ENCODE data around the gene ARRB2.

Gene ARRB2

GRCh38 chr17:4733073-4733531, 22.7 kb downstream of the ARRB2 start:
- DNase-seq: peak; percentile 34

- DNase-seq: no peak
Observed at GRCh38 chr17:4734857-4735475, 24.5 kb downstream of the ARRB2 start.

- no peak for DNase-seq
Observed at GRCh38 chr17:4735876-4736651, 25.6 kb downstream of the ARRB2 start.

GRCh38 chr17:4738136-4739121, 28.0 kb downstream of the ARRB2 start:
- peak; percentile 47 for DNase-seq

DNA sequence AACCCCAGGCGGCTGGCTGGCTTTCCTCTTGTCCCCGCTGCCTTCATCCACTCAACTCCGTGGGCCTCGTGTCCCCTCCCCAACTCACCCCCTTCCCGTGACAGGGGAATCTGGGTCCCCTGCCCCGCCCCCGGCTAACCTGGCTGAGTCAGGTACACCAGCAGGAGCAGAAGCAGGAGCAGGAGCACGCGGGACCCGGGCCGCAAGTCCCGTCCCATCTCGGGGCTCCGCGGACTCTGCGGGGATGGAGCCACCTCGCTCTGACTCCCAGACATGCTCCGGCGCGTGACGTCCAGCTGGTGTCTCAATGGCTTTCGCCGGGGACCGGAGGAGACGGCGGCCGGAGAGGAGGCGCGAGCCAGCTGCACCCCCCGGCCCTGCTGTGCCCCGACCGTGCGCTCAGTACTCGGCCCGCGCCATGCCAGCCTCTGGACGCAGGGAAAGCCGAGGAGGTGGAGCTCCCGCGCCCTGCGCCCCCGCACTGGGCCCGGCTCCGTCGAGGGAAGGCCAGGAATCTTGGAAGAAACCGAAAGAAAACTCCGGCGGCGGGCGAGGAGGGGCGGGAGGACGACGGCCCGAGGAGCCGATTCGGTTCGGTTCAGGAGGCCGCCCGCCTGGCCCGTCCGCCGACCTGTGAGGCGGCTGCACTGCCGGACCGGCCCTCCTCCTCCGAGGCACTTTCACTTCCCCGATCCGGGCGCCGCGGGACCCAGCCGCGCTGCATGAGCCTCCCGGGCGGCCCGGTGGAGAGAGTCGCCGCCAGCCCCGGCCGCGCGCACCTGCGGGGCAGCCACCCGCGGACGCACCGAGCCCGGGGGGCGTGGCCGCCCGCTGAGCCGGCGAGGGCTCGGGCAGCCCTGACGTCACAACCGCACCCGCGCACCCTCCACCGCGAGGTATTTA, 28.9 kb downstream of the ARRB2 start, which contains the start of the genes CXCL16 and ZMYND15:
TSS of gene CXCL16 (minus strand) at position 807 of the 903 bp plus-strand sequence. CDS start at position 218, 589 bp downstream.
TSS of gene ZMYND15 (plus strand) at position 712 of the 903 bp plus-strand sequence. CDS start 716 bp downstream, outside the sequence.
- peak; percentile 75 for DNase-seq

DNA sequence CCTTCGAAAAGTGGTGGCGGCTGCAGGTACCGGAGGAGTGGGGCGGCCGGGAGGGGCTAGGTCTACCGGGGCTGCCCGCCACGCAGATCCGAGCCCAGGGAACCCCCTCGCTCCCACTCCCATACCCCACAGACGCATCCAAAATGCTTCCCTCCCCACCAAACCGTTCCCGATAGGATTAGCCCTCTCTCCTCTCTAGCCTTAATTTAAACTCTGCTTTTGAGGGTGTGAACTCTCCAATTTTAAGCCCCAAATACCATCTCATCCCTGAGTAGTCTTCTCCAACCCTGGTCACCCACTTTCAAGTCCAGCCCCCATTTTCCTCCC, 29.6 kb downstream of the ARRB2 start:
- no peak for DNase-seq

DNA sequence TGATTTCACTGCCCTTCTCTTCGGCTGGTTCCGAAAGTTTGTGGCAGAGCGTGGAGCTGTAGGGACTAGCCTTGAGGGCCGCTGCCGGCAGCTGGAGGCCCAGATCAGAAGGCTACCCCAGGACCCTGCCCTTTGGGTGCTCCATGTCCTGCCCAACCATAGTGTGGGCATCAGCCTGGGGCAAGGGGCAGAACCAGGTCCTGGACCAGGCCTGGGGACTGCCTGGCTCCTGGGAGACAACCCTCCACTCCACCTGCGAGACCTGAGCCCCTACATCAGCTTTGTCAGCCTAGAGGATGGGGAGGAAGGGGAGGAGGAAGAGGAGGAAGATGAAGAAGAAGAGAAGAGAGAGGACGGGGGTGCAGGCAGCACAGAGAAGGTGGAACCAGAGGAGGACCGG, 30.2 kb downstream of the ARRB2 start:
- DNase-seq: no peak

GRCh38 chr17:4741544-4741943, 31.1 kb downstream of the ARRB2 start:
- DNase-seq: no peak

DNA sequence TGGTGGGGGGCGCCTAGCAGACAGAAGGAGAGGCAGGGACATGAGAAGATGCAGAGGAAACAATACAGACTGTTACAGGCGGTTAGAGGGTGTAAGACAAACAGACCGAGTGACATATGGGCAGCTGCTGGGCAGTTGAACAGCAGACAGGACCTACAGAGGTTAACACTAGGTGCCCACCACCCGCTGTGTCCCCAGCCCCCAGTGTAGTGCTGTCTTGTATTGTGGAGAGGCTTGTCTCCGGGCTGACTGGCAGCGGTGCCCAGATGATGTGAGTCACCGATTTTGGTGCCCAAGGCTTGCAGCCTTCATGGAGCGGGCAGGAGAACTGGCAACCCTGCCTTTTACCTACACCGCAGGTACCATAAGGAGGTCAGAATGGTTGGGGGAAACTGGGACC, 31.7 kb downstream of the ARRB2 start:
- no peak for DNase-seq

DNA sequence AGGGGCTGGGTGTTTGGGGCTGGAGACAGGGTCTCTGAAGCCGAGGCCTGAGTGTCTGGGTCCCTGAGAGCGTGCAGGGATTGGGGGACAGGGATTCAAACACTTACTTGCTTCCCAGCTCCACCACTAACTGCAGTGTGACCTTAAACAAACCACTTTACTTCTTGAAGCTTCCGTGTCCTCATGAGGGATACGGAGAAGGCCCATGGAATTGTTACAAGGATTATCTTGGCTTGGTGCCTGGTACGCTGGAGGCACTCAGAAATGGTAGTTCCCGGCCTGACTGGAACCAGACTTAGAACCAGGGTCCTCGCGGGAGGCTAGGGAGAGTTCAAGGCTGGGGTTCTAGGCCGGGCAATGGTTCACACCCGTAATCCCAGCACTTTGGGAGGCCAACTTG, 32.2 kb downstream of the ARRB2 start:
- no peak for DNase-seq

DNA sequence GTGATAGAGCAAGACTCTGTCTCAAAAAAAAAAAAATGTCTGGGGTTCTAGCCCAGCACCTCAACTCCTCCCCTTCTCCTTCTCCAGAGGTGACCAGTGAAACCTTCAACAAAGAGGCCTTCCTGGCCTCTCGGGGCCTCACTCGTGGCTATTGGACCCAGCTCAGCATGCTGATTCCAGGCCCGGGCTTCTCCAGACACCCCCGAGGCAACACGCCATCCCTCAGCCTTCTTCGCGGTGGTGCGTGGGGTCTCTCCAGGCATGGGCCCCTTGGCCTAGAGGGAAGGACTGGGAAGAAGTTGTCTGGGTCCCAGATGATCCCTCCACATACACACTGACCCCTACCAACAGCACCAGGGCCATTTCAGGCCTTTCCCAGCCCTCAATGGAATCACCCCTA, 32.8 kb downstream of the ARRB2 start:
- no peak for DNase-seq

DNA sequence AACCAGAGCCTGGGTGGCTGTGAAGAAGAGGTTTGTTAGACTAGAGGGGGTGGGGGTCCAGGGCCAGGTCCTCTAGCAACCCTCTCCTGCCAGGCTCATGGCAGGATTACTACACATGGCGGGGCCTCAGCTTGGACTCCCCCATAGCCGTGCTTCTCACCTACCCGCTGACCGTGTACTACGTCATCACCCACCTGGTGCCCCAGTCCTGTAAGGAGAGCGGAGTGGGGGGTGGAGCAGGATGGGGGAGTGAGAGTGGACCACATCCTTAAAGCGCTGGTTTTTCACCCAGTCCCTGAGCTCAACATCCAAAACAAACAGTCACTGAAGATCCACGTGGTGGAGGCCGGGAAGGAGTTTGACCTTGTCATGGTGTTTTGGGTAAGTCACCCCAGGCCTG, 33.5 kb downstream of the ARRB2 start:
- DNase-seq: no peak

DNA sequence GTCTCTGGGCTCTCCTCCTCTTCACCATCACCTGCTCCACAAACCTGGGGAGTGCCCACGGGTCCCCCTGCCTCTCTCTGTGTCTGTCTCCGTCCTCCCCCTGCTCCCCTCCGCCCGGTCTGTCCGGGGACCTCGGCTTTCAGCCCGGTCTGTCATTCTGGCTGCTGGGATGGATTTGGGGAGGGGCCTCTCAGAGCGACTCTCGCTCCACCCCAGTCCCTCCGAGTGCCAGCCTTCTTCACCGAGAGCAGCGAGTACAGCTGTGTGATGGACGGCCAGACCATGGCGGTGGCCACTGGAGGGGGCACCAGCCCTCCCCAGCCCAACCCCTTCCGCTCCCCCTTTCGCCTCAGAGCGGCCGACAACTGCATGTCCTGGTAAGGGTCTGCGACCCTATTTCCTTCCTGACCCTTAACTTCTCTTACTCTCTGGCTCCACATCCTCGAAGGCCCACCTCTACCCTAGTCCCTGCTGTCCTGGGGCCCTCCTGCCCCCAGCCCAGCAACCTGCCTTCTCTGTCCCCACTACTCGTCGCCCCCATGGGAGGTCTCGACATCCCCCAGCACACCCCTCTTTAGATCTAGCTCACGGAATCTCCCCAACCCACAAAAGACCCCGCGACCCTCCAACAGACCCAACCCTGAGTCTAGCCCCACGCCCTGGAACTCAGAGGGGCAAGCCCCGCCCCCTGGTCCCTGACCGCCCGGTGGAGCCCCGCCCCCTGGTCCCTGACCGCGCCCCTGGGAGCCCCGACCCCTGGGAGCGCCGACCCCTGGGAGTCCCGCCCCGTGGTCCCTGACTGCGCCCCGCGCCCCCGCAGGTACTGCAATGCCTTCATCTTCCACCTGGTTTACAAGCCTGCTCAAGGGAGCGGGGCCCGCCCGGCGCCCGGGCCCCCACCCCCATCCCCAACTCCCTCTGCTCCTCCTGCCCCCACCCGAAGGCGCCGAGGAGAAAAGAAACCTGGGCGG, 34.9 kb downstream of the ARRB2 start:
- no peak for DNase-seq

DNA sequence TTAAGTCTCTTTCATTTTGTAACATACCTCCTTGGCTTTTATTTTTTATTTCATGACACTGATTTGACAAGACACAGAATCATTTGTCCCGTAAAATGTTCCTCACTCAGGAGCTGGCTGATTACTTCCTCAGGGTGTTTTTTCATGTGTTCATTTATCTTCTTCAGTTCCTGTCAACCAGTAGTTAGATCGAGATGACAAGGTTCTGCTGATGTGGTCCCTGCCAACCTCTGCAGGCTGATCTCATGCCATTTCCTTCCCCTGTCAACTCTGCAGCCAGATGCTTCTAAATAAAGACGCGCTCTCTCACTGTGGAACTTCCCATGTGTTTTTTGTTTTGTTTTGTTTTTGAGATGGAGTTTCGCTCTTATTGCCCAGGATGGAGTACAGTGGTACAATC, 37.4 kb downstream of the ARRB2 start:
- DNase-seq: peak; percentile 45

DNA sequence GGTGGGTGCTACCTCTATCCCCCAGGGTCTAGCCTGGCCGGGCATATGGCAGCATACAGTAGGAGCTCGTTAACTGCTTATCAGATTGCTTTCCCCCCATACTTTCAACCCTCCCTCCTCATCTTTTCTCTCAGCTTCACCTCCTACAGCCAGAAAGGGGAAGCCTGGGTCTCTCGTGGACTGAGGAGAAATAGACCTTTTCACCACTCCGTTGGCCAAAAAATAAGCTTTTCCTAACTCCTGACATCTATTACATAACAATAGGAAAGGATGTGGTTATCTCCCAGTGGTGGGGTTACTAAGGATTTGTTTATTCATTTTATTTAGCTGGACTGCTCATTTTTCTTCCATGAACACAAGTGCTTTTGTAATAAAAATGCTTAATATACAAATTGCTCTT, 38.3 kb downstream of the ARRB2 start:
- no peak for DNase-seq

- no peak for DNase-seq
Observed at GRCh38 chr17:4750606-4751005, 40.2 kb downstream of the ARRB2 start.

DNA sequence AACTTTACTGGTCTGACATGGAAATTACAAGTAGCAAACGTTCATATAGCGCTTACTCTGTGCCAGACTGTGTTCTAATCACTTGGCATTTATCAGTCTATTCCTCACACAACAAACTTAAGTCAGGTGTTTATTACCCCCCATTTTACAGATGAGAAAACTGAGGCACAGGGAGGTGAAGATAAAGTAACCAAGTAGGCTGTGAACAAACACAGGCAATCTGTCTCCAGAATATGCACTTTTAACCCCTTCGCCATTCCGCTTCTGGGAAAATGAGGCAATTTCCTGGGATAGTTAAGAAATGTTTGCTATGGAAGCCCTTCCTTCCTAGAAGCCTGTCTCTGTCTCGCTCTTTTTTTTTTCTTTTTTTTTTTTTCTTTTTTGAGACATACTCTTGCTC, 41.5 kb downstream of the ARRB2 start:
- DNase-seq: no peak

DNA sequence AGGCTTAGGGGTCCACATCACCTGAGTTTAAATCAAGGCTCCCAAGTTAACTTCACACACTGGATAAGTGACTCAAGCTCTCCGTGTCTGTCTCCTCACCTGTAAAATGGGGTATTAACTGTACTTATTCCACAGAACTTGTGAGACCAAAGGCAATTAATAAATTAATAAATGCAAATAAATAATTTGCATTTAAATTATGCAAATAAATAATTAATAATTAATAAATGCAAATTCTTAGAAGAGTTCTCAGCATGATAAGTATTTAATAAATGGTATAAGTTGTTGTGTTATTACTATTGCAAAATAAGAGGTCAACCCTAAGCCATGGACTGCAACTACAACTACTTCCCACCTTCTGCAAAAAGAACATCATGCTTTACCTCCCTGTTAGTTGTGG, 43.0 kb downstream of the ARRB2 start:
- no peak for DNase-seq

DNA sequence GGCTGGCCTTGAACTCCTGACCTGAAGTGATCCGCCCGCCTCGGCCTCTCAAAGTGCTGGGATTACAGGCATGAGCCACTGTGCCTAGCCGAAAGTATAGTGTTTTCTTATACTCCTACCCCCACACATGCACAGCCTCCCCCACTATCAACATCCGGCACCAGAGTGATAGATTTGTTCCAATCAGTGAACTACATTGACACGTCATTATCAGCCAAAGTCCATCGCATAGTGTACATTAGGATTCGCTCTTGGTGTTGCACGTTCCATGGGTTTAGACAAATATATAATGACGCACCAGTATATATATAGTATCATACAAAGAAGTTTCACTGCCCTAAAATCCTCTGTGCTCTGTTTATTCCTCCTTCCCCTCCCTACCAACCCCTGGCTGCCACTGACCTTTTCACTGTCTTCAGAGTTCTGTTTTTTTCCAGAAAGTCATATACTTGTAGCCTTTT, 49.4 kb downstream of the ARRB2 start:
- no peak for DNase-seq

DNA sequence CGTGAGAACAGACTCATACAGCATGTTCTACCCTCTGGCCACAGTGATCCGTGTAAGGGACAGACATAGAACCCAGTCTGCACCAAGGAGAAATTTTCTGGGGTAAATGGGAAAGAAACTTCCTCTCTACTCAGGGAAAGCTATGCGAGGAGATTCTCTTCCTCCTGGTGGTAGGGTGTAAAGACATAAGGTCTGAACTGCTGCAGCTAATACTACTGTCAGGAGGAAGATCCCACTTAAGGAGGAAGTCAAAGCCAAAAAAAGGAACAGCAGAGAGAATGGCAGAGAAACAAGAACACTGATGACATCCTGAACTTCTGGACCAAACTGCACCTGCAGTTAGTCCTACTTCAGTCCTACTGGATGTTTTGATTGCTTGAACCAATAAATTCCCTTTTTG, 54.2 kb downstream of the ARRB2 start:
- no peak for DNase-seq

GRCh38 chr17:4766201-4766600, 55.8 kb downstream of the ARRB2 start:
- no peak for DNase-seq

All from CD4-positive, alpha-beta T cell treated with Interleukin-10 for 1 hour (primary cell).